ENCODE data around the gene ODAD2. TPM values are rescaled to one million over a fixed set of nuclear protein-coding genes. Genes with fewer than 3 reads are reported as not detected.

Gene ODAD2
- polyA plus RNA-seq, 1 donor from 2014 or later, result not detected

DNA sequence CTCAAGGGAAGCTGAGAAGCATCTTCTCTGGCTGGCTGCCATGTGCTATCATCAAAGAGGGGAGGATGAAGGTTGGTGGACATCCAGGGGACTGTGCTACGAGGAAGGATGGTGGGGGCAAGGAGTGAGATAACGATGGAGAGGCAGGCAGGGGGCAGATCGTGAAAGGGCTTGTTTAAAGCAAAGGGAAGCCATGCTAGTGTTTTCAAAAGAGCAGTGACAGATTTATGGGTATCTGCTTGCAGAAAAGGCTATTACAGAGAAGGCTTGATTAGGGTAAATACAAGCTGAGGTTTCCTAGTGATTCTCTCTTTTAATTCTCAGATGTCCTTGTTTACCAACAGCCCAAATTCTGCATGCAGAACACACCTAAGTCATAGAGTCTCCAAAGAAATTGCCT, 164.4 kb downstream of the ODAD2 start:
- no peak overlapping the region for H3K4me2 ChIP-seq (ENCODE audit: low read length)
- no peaks in the 10 kb centered on the region for H4K20me1 ChIP-seq (ENCODE audit: insufficient read depth)
- H3K27me3 ChIP-seq (ENCODE audit: insufficient read depth, low read depth, low read length), result no peaks in the 10 kb centered on the region
- H2AFZ ChIP-seq (ENCODE audit: low read depth, low read length), result no peak overlapping the region
- H3K9ac ChIP-seq (ENCODE audit: low read length), result no peak overlapping the region
- H3F3A ChIP-seq (ENCODE audit: insufficient read depth, low read length, poor library complexity, severe bottlenecking), result no peaks in the 10 kb centered on the region
- H3K27ac ChIP-seq (ENCODE audit: low read length), result no peak overlapping the region
- H3K4me3 ChIP-seq (ENCODE audit: low read length), result no peak overlapping the region
- TF ChIP-seq EP300 (conservative IDR thresholded peaks at IDR 0.05; ENCODE audit: poor library complexity, severe bottlenecking) (no peak), POLR2AphosphoS5 (IDR thresholded peaks at IDR 0.05) (no peak), EZH2 (IDR thresholded peaks at IDR 0.05; ENCODE audit: borderline replicate concordance, insufficient read depth, low read length, poor library complexity, severe bottlenecking) (no peak), SMC3 (conservative IDR thresholded peaks at IDR 0.05; ENCODE audit: poor library complexity) (no peak), RAD21 (conservative IDR thresholded peaks at IDR 0.05) (no peak)
- TF ChIP-seq, protein P1, sequence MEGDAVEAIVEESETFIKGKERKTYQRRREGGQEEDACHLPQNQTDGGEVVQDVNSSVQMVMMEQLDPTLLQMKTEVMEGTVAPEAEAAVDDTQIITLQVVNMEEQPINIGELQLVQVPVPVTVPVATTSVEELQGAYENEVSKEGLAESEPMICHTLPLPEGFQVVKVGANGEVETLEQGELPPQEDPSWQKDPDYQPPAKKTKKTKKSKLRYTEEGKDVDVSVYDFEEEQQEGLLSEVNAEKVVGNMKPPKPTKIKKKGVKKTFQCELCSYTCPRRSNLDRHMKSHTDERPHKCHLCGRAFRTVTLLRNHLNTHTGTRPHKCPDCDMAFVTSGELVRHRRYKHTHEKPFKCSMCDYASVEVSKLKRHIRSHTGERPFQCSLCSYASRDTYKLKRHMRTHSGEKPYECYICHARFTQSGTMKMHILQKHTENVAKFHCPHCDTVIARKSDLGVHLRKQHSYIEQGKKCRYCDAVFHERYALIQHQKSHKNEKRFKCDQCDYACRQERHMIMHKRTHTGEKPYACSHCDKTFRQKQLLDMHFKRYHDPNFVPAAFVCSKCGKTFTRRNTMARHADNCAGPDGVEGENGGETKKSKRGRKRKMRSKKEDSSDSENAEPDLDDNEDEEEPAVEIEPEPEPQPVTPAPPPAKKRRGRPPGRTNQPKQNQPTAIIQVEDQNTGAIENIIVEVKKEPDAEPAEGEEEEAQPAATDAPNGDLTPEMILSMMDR (IDR thresholded peaks at IDR 0.05; ENCODE audit: poor library complexity, severe bottlenecking), result no peak
- H3K36me3 ChIP-seq (ENCODE audit: insufficient read depth, low read length), result no peaks in the 10 kb centered on the region
- no peaks in the 10 kb centered on the region for H3K9me2 ChIP-seq (ENCODE audit: insufficient read depth, low read length)
- no peaks in the 10 kb centered on the region for H3K9me3 ChIP-seq (ENCODE audit: low read length)
- H3K79me2 ChIP-seq (replicated peaks; ENCODE audit: insufficient read depth, low read length), result no peaks in the 10 kb centered on the region

DNA sequence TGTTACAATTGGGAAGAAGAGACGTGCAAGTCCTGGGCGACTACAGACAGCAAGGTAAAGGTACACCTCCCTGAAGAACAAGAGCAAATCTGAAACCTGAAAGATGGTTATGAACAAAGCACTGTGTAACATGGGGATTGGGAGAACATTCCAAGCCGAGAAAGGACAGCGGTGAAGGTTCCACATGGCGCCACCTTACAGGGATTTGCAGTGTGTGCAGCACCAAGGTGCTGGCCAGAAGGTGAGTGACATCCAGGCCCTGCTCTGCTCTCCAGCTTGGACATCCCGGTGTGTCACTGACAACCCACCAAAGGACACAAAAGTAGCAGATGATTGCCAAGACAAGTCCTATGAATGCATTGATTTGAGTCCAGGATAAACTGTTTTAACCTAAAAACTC, 165.1 kb downstream of the ODAD2 start:
- no peaks in the 10 kb centered on the region for H3K79me2 ChIP-seq (replicated peaks; ENCODE audit: insufficient read depth, low read length)
- H3K4me3 ChIP-seq (ENCODE audit: low read length), result no peak overlapping the region
- H3F3A ChIP-seq (ENCODE audit: insufficient read depth, low read length, poor library complexity, severe bottlenecking), result no peaks in the 10 kb centered on the region
- no peak overlapping the region for H2AFZ ChIP-seq (ENCODE audit: low read depth, low read length)
- no peaks in the 10 kb centered on the region for H3K9me3 ChIP-seq (ENCODE audit: low read length)
- H3K4me2 ChIP-seq (ENCODE audit: low read length), result no peak overlapping the region
- no peak overlapping the region for H3K9ac ChIP-seq (ENCODE audit: low read length)
- no peaks in the 10 kb centered on the region for H4K20me1 ChIP-seq (ENCODE audit: insufficient read depth)
- TF ChIP-seq TAF1 (IDR thresholded peaks at IDR 0.05; ENCODE audit: low read depth) (no peak), EZH2 (IDR thresholded peaks at IDR 0.05; ENCODE audit: borderline replicate concordance, insufficient read depth, low read length, poor library complexity, severe bottlenecking) (no peak), POLR2AphosphoS5 (IDR thresholded peaks at IDR 0.05) (no peak), MXI1 (conservative IDR thresholded peaks at IDR 0.05; ENCODE audit: poor library complexity, severe bottlenecking) (no peak), REST (IDR thresholded peaks at IDR 0.05; ENCODE audit: borderline replicate concordance) (no peak), SMC3 (conservative IDR thresholded peaks at IDR 0.05; ENCODE audit: poor library complexity) (no peak), RAD21 (conservative IDR thresholded peaks at IDR 0.05) (no peak), EP300 (conservative IDR thresholded peaks at IDR 0.05; ENCODE audit: poor library complexity, severe bottlenecking) (no peak)
- TF ChIP-seq, protein P1 (IDR thresholded peaks at IDR 0.05; ENCODE audit: poor library complexity, severe bottlenecking), result no peak
- no peak overlapping the region for H3K27ac ChIP-seq (ENCODE audit: low read length)
- H3K36me3 ChIP-seq (ENCODE audit: insufficient read depth, low read length), result no peaks in the 10 kb centered on the region
- no peaks in the 10 kb centered on the region for H3K27me3 ChIP-seq (ENCODE audit: insufficient read depth, low read depth, low read length)
- H3K9me2 ChIP-seq (ENCODE audit: insufficient read depth, low read length), result no peaks in the 10 kb centered on the region
